Esophagus muscularis mucosa (tissue), 4 donors: ENCODE data around the gene SAMD10.

Source experiments
- CTCF ChIP-seq, 3 experiments: fragments of 200-600 bp in 2 of 3; fragments of 450-650 bp in 1 of 3; sonication (generic) in 2 of 3; IDR thresholded peaks; one replicate each; pipeline ENCODE4 v1.5.1; 2017 to 2019; ENCODE audit warnings: antibody characterized with exemption in 3 of 3, mild to moderate bottlenecking in 2 of 3, moderate library complexity in 1 of 3
- EP300 ChIP-seq: sonication (generic); formaldehyde crosslinking; IDR thresholded peaks from one replicate; pipeline ENCODE4 v1.6.1; 2017; ENCODE audit warnings: antibody characterized with exemption
- POLR2A ChIP-seq: fragments of 450-650 bp; IDR thresholded peaks from one replicate; pipeline ENCODE4 v1.6.1; 2017; ENCODE audit warnings: antibody characterized with exemption, moderate library complexity, mild to moderate bottlenecking, low read depth
- POLR2AphosphoS5 ChIP-seq, 2 donors: sonication (generic); formaldehyde crosslinking; IDR thresholded peaks; one replicate each; pipeline ENCODE4 v1.6.1; 2017; ENCODE audit warnings: antibody characterized with exemption in 2 of 2

- no peak for TF ChIP-seq CTCF (IDR thresholded peaks at IDR 0.05)
- TF ChIP-seq POLR2A: no peak
- TF ChIP-seq EP300: no peak
- no peak for TF ChIP-seq POLR2AphosphoS5 (IDR thresholded peaks at IDR 0.05)
Measured at GRCh38 chr20:63937596-63937995, 41.8 kb downstream of the SAMD10 start.
